HL-60 (cell line): ENCODE measurements around the gene FBRS.

ENCODE experiments used
- DNase-seq, 2 experiments: peaks; one replicate each; pipeline ENCODE4 v3.0.0-alpha.2; 2010 to 2020; ENCODE audit warnings: low read depth in 1 of 2, low spot score in 1 of 2
- H3K27ac ChIP-seq: fragments of 250-450 bp; sonication (Bioruptor Pico); replicated peaks from 2 replicates; pipeline ENCODE4 v1.5.1; 2020; ENCODE audit warnings: mild to moderate bottlenecking, moderate library complexity
- H3K27me3 ChIP-seq: fragments of 250-450 bp; sonication (Bioruptor Pico); 2 replicates; pipeline ENCODE4 v1.5.1; 2021; ENCODE audit warnings: mild to moderate bottlenecking, moderate library complexity; ENCODE audit not compliant: insufficient read depth, poor library complexity, severe bottlenecking
- H3K4me3 ChIP-seq: replicated peaks from 2 replicates; pipeline ENCODE4 v1.5.1; 2011; ENCODE audit warnings: mild to moderate bottlenecking, control low read depth, low read length; ENCODE audit not compliant: insufficient read depth
- GABPA ChIP-seq: IDR thresholded peaks from 2 replicates; pipeline ENCODE4 v1.6.1; 2012; ENCODE audit warnings: low read depth
- POLR2AphosphoS5 ChIP-seq: IDR thresholded peaks from 2 replicates; pipeline ENCODE4 v1.6.1; 2012; ENCODE audit warnings: low read depth
- REST ChIP-seq: IDR thresholded peaks from 2 replicates; pipeline ENCODE4 v1.6.1; 2012; ENCODE audit warnings: low read depth; ENCODE audit not compliant: insufficient replicate concordance
- SPI1 ChIP-seq: IDR thresholded peaks from 2 replicates; pipeline ENCODE4 v1.6.1; 2012; ENCODE audit warnings: low read depth, mild to moderate bottlenecking, borderline replicate concordance
- TF ChIP-seq, protein P1 (sequence below): IDR thresholded peaks from one replicate; pipeline ENCODE4 v1.5.1; 2011; ENCODE audit warnings: low read length, control low read depth, inconsistent platforms; ENCODE audit not compliant: insufficient read depth

Gene FBRS

GRCh38 chr16:30652718-30653117 is 5.5 kb upstream of the FBRS start:
- H3K27me3 ChIP-seq, result no peaks in the 10 kb centered on the region
- H3K27ac ChIP-seq, result no peak overlapping the region
- TF ChIP-seq POLR2AphosphoS5, result no peak
- TF ChIP-seq GABPA, result no peak
- no peak overlapping the region for H3K4me3 ChIP-seq
- DNase-seq, result no peak

DNA sequence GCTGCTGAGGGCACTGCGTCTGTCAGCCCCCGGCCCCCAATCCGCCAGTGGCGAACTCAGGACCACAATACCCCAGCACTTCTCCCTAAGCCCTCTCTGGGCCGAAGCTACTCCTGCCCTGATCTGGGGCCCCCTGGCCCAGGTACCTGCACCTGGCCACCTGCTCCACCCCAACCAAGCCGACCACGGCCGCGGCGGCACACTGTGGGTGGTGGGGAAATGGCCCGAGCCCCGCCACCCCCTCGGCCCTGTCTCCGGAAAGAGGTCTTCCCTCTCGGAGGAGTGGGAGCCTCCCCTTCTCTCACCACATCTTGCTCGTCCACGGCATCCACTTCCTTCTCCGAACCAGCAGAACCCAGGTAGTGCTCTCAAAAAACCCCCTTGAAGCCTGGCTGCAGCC is 3.4 kb upstream of the FBRS start:
- no peak for TF ChIP-seq SPI1
- TF ChIP-seq, protein P1, sequence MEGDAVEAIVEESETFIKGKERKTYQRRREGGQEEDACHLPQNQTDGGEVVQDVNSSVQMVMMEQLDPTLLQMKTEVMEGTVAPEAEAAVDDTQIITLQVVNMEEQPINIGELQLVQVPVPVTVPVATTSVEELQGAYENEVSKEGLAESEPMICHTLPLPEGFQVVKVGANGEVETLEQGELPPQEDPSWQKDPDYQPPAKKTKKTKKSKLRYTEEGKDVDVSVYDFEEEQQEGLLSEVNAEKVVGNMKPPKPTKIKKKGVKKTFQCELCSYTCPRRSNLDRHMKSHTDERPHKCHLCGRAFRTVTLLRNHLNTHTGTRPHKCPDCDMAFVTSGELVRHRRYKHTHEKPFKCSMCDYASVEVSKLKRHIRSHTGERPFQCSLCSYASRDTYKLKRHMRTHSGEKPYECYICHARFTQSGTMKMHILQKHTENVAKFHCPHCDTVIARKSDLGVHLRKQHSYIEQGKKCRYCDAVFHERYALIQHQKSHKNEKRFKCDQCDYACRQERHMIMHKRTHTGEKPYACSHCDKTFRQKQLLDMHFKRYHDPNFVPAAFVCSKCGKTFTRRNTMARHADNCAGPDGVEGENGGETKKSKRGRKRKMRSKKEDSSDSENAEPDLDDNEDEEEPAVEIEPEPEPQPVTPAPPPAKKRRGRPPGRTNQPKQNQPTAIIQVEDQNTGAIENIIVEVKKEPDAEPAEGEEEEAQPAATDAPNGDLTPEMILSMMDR, result no peak
- TF ChIP-seq REST, result no peak
- no peak for TF ChIP-seq POLR2AphosphoS5

DNA sequence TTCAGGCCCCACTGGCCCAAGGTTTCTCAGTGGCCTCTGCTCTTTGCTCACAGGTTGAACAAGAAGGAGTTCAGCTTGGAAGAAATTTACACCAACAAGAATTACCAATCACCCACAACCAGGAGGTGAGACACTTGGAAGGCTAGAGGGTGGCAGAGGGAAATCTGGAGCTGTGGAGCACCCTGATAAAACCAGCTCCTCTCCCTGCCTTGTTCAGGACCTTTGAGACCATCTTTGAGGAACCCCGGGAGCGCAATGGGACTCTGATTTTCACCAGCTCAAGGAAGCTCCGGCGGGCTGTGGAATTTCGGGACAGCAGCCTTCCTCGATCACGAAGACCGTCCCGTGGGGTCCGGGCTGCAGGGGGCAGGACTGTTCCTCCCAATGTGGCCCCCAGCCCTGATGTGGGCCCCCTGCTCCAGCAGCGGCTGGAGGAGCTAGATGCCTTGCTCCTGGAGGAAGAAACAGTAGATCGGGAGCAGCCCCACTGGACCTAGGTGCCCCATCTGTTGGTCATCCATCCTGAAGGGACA is 2.4 kb upstream of the FBRS start:
- no peak for DNase-seq
- TF ChIP-seq REST (no peak), GABPA (no peak), POLR2AphosphoS5 (no peak), SPI1 (no peak)
- TF ChIP-seq, protein P1, result no peak
- Histone ChIP-seq H3K4me3 (no peak overlapping the region), H3K27me3 (no peaks in the 10 kb centered on the region), H3K27ac (no peak overlapping the region)

More for the DNA sequence above, 3.4 kb upstream of the FBRS start:
- H3K27ac ChIP-seq, result no peak overlapping the region
- no peaks in the 10 kb centered on the region for H3K27me3 ChIP-seq
- DNase-seq, result no peak
- H3K4me3 ChIP-seq, result no peak overlapping the region

DNA sequence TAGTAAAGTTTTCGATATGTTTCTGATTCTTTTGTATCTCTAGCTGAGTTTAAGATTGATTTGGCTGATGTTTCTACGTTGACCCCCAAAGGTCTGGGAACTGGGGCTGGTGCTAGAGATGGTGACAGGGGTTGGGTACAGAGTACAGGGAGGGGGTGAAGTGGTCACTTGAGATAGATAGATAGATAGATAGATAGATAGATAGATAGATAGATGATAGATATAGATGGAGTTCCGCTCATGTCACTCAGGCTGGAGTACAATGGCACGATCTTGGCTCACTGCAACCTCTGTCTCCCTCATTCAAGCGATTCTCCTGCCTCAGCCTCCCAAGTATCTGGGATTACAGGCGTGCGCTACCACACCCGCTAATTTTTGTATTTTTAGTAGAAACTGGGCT is 1.8 kb upstream of the FBRS start:
- Histone ChIP-seq H3K27me3 (no peaks in the 10 kb centered on the region), H3K4me3 (no peak overlapping the region), H3K27ac (no peak overlapping the region)
- no peak for TF ChIP-seq GABPA
- TF ChIP-seq REST, result no peak
- no peak for TF ChIP-seq POLR2AphosphoS5
- no peak for TF ChIP-seq SPI1
- TF ChIP-seq, protein P1, result no peak
- DNase-seq, result no peak
